HG03442 (cell line): ENCODE measurements around the gene OR5A1.
A peak's percentile ranks its signal among the peaks of the same experiment; 100 is the strongest.
"Not testable (repeated sequence)": the region's sequence is repeated elsewhere in the genome, so short reads cannot be mapped to it uniquely, and the experiment has no call there.

Source experiments
- ATAC-seq: cut with Tn5 transposase; IDR thresholded peaks from one replicate; pipeline ENCODE4 v1.9.1; 2021; ENCODE audit warnings: mild to moderate bottlenecking, moderate library complexity; ENCODE audit not compliant: unreplicated experiment

OR5A1 gene

DNA sequence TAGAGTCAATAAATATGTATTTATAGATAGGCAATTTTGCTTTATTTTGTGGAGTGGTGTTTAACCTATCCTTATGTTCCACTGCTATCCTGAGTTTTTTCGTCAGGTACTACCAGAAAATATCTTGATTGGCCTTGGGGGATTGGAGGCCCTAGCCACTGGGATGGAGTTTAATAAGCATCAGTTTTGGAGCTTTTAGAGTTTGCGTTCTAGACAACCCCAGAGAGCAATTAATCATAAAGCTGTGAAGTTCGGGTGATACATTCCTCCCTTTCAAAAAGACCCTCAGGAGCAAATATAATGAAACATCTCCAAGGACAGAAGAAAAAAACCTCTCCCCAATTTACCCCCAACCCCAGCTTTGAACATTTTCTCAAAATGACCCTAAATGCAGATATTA is at the start of gene OR5A1:
Gene OR5A1 (plus strand): TSS at position 301 of the 400 bp plus-strand sequence. CDS start 6,700 bp downstream, outside the sequence.
- ATAC-seq = no peak

- ATAC-seq = no peak
Measured at GRCh38 chr11:59394186-59394585, 42.1 kb upstream of the OR5A1 start.

- ATAC-seq = no peak
Measured at GRCh38 chr11:59400461-59401261, 35.6 kb upstream of the OR5A1 start.

DNA sequence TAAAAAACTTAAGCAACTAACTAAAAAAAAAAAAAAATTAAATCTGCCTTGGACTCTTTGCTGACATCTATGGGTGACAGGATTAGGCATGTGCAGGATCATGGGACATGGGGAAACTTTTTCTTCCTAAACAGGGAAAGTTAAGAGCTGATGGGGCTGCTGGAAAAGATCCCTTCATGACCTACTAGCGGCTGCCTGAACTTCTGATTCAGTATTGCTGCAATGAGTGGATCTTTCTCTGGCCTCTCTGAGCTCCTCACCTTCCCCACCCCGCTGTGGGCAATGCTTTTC is 35.1 kb upstream of the OR5A1 start:
- ATAC-seq = no peak

DNA sequence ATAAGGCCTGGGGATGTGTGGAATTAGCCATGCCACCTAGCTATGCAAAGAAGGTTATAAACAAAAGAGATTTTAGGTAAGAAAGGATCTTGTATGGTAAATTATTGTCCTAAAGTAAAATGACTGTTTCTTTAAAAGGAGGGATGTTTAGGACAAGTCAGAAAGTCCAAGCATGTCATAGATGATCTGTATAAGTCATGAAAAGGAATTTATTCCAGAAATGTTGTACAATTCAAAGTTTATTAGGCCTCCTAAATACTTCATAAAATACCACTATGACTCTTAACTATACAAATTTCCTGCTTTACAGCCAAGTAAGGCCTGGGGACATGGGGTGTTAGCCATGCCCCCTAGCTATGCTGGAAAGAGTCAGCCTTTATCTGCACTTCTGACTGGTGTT is 32.7 kb upstream of the OR5A1 start:
- no peak for ATAC-seq

GRCh38 chr11:59413646-59414045 is 22.6 kb upstream of the OR5A1 start:
- no peak for ATAC-seq

- ATAC-seq = no peak
Measured at GRCh38 chr11:59415111-59415510, 21.2 kb upstream of the OR5A1 start.

- ATAC-seq = no peak
Measured at GRCh38 chr11:59416613-59417012, 19.7 kb upstream of the OR5A1 start.

GRCh38 chr11:59417023-59417422 is 19.2 kb upstream of the OR5A1 start:
- no peak for ATAC-seq

DNA sequence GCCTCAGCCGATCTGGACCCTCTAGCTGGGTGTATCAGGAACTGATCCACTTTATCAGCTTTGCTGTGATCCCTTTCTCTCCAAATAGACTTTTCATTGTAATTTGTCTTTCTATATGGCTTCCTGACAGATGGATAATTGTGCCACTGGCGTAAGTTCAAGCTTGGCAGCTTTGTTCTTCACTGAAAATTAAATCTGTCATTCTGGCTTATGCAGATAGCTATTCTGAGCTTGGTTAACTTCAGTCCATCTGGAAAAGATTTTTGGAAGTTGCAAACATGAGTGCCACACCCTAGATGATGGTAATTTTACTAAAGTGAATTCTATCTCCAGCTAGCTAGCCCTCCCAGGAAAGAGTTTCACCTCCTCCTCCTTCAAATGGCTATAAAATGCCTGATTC is 18.1 kb upstream of the OR5A1 start:
- no peak for ATAC-seq

GRCh38 chr11:59423835-59424234 is 12.4 kb upstream of the OR5A1 start:
- no peak for ATAC-seq

DNA sequence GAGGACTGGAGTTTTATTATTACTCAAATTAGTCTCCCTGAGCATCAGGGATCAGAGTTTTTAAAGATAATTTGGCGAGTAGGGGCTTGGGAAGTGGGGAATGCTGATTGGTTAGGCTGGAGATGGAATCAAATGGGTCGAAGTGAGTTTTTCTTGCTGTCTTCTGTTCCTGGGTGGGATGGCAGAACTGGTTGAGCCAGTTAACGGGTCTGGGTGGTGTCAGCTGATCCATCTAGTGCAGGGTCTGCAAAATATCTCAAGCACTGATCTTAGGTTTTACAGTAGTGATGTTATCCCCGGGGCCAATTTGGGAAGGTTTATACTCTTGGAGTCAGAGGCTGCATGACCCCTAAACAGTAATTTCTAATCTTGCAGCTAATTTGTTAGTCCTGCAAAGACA is 11.1 kb upstream of the OR5A1 start:
- ATAC-seq = no peak

- no peak for ATAC-seq
Measured at GRCh38 chr11:59426361-59427067, 9.8 kb upstream of the OR5A1 start, which contains the start of gene OR5A2. TSS of gene OR5A2 (minus strand) at chr11:59426413. CDS start at chr11:59422953, 3,460 bp downstream.

GRCh38 chr11:59427068-59427382 is 9.2 kb upstream of the OR5A1 start:
- ATAC-seq = no peak

GRCh38 chr11:59429924-59430516 is 6.2 kb upstream of the OR5A1 start:
- ATAC-seq = peak; percentile 60

- ATAC-seq = no peak
Measured at GRCh38 chr11:59437770-59438169, 1.5 kb downstream of the OR5A1 start.

- ATAC-seq = not testable (repeated sequence)
Measured at GRCh38 chr11:59445624-59446023, 9.4 kb downstream of the OR5A1 start.

- no peak for ATAC-seq
Measured at GRCh38 chr11:59448484-59448883, 12.2 kb downstream of the OR5A1 start.

DNA sequence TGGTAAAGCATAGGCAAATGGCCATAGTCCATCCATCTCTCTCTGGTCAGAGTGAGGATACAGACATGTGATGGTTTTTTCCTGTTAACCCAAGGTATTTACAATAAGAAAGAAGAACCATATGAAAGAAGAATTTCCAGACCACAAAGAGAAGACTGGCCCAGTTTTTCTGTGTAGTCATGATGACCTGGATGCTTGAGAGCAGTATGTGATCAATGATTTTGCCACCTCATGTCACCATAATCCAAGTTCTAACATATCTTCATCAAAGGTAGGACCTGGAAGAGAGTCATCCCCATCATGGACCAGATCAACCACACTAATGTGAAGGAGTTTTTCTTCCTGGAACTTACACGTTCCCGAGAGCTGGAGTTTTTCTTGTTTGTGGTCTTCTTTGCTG is 20.4 kb downstream of the OR5A1 start, which contains the start of gene OR4D6:
Gene OR4D6 (plus strand): TSS at position 301 of the 400 bp plus-strand sequence. CDS start 0 bp downstream, at position 301.
- no peak for ATAC-seq

GRCh38 chr11:59459916-59460315 is 23.6 kb downstream of the OR5A1 start:
- no peak for ATAC-seq

GRCh38 chr11:59463190-59463641 is 26.9 kb downstream of the OR5A1 start:
- ATAC-seq = no peak

DNA sequence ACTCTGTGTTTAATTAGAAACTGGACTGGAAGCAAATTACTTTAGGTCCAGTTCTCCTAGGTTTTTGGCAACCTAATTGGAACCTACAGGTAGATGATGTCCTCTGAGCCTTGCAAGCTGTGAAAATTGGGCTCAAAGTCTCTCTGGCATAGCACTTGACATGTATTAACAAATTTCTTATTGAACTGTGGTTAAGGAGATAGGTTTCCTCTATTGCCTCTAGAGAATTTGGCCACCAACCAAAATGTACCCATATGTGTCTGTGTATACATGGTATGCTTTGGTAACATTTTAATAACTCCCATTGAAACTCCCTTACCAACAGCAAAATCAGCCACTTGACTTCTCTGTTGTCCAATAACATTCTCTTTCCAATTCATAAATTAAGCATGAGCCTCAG is 36.7 kb downstream of the OR5A1 start, which contains the start of gene OR4D10:
Gene OR4D10 (plus strand): TSS at position 301 of the 400 bp plus-strand sequence. CDS start 4,115 bp downstream, outside the sequence.
- no peak for ATAC-seq
